Mesenteric fat pad (tissue), 1 donor: ENCODE data around the gene ZBTB5. TPM values are rescaled to one million over a fixed set of nuclear protein-coding genes. Genes with fewer than 3 reads are reported as not detected.
A peak's percentile ranks its signal among the peaks of the same experiment; 100 is the strongest.
"Not testable (repeated sequence)": the region's sequence is repeated elsewhere in the genome, so short reads cannot be mapped to it uniquely, and the experiment has no call there.

Source experiments
- DNase-seq: peaks from one replicate; pipeline ENCODE4 v3.0.0-alpha.2; 2020; ENCODE audit warnings: low spot score
- total RNA-seq: library from RNA; stranded (reverse); fragmentation: NEBNext Ultra II Directional; extraction: Animal tissue kit (Norgen Biotek cat#: 25700); gene quantifications from one replicate; pipeline ENCODE4 v1.2.1, GENCODE V29; 2021
- donor health status: DM: yes; HTN: yes; CAD: no.

ZBTB5 gene
- total RNA-seq, 1 donor from 2014 or later = 5.6 TPM

- DNase-seq = no peak
Observed at GRCh38 chr9:37452611-37453010, 12.6 kb downstream of the ZBTB5 start.

- no peak for DNase-seq
Observed at GRCh38 chr9:37451628-37452027, 13.6 kb downstream of the ZBTB5 start.

GRCh38 chr9:37449862-37450632 is 15.2 kb downstream of the ZBTB5 start:
- no peak for DNase-seq

GRCh38 chr9:37447111-37447510 is 18.1 kb downstream of the ZBTB5 start:
- DNase-seq = no peak

- no peak for DNase-seq
Observed at GRCh38 chr9:37446401-37446800, 18.8 kb downstream of the ZBTB5 start.

- no peak for DNase-seq
Observed at GRCh38 chr9:37445832-37446231, 19.4 kb downstream of the ZBTB5 start.

- DNase-seq = no peak
Observed at GRCh38 chr9:37444890-37445289, 20.4 kb downstream of the ZBTB5 start.

- DNase-seq = no peak
Observed at GRCh38 chr9:37443566-37443965, 21.7 kb downstream of the ZBTB5 start.

- DNase-seq = no peak
Observed at GRCh38 chr9:37442556-37442955, 22.7 kb downstream of the ZBTB5 start.

- no peak for DNase-seq
Observed at GRCh38 chr9:37441776-37442370, 23.4 kb downstream of the ZBTB5 start.

- DNase-seq = no peak
Observed at GRCh38 chr9:37438359-37438758, 26.9 kb downstream of the ZBTB5 start.

GRCh38 chr9:37437621-37438020 is 27.6 kb downstream of the ZBTB5 start:
- DNase-seq = no peak

GRCh38 chr9:37437010-37437409 is 28.2 kb downstream of the ZBTB5 start:
- DNase-seq = peak; percentile 53

GRCh38 chr9:37436540-37436939 is 28.7 kb downstream of the ZBTB5 start:
- peak; percentile 45 for DNase-seq

GRCh38 chr9:37433867-37434371 is 31.3 kb downstream of the ZBTB5 start:
- DNase-seq = peak; percentile 57

- DNase-seq = no peak
Observed at GRCh38 chr9:37432020-37432419, 33.2 kb downstream of the ZBTB5 start.

GRCh38 chr9:37430841-37431597 is 34.2 kb downstream of the ZBTB5 start:
- DNase-seq = no peak

GRCh38 chr9:37429441-37430285 is 35.6 kb downstream of the ZBTB5 start:
- DNase-seq = peak; percentile 85

GRCh38 chr9:37428345-37428744 is 36.9 kb downstream of the ZBTB5 start:
- no peak for DNase-seq

- no peak for DNase-seq
Observed at GRCh38 chr9:37426846-37427245, 38.4 kb downstream of the ZBTB5 start.

- not testable (repeated sequence) for DNase-seq
Observed at GRCh38 chr9:37426431-37426830, 38.8 kb downstream of the ZBTB5 start.
